ENCODE measurements around the gene MAT2A. TPM values are rescaled to one million over a fixed set of nuclear protein-coding genes. Genes with fewer than 3 reads are reported as not detected.

The MAT2A gene
- total RNA-seq, 1 experiment from 2014 or later: 250 TPM

GRCh38 chr2:85588645-85589044, 49.7 kb downstream of the MAT2A start:
- intact Hi-C loops (cut with micrococcal nuclease; ENCODE audit: unreplicated experiment): no loop called here
- no peak for DNase-seq
- Histone ChIP-seq H3K9me3 (no peaks in the 10 kb centered on the region), H3K27me3 (replicated peaks; ENCODE audit: control insufficient read depth, insufficient read depth, low read length) (no peaks in the 10 kb centered on the region), H3K4me3 (ENCODE audit: low read depth, low read length) (no peak overlapping the region), H3K4me1 (peaks cover 32% of the 10 kb centered on the region), H3K36me3 (ENCODE audit: control insufficient read depth, insufficient read depth, low read length) (no peaks in the 10 kb centered on the region)
- Mint-ChIP-seq H3K27ac (ENCODE audit: unreplicated experiment) (no peak overlapping the region), H3K4me1 (ENCODE audit: low read depth, unreplicated experiment) (peaks cover 46% of the 10 kb centered on the region), H3K36me3 (ENCODE audit: insufficient read depth, unreplicated experiment) (peaks cover 17% of the 10 kb centered on the region), H3K9me3 (ENCODE audit: unreplicated experiment) (no peaks in the 10 kb centered on the region), H3K4me3 (ENCODE audit: unreplicated experiment) (no peak overlapping the region), H3K27me3 (ENCODE audit: insufficient read depth, unreplicated experiment) (peaks cover 10% of the 10 kb centered on the region)
- no peak for TF ChIP-seq CTCF (IDR thresholded peaks at IDR 0.05; ENCODE audit: insufficient read depth in 1 of 2, low read depth in 1 of 2, low read length in 1 of 2, severe bottlenecking in 1 of 2, unreplicated experiment in 1 of 2)
- BruUV-seq (replicated peaks): no TSS peak
- ChIA-PET CTCF (no interaction called here), POLR2A (no interaction called here)

GRCh38 chr2:85589181-85589580, 50.2 kb downstream of the MAT2A start:
- ChIA-PET POLR2A (no interaction called here), CTCF (no interaction called here)
- no peaks in the 10 kb centered on the region for H3K9me3 ChIP-seq
- Mint-ChIP-seq H3K4me1 (ENCODE audit: low read depth, unreplicated experiment) (peaks cover 50% of the 10 kb centered on the region), H3K9me3 (ENCODE audit: unreplicated experiment) (no peaks in the 10 kb centered on the region), H3K27ac (ENCODE audit: unreplicated experiment) (no peak overlapping the region), H3K36me3 (ENCODE audit: insufficient read depth, unreplicated experiment) (peaks cover 17% of the 10 kb centered on the region), H3K27me3 (ENCODE audit: insufficient read depth, unreplicated experiment) (peaks cover 10% of the 10 kb centered on the region), H3K4me3 (ENCODE audit: unreplicated experiment) (no peak overlapping the region)
- BruUV-seq (replicated peaks): no TSS peak
- DNase-seq: no peak
- H3K27me3 ChIP-seq (replicated peaks; ENCODE audit: control insufficient read depth, insufficient read depth, low read length): no peaks in the 10 kb centered on the region
- no peak for TF ChIP-seq CTCF (IDR thresholded peaks at IDR 0.05; ENCODE audit: insufficient read depth in 1 of 2, low read depth in 1 of 2, low read length in 1 of 2, severe bottlenecking in 1 of 2, unreplicated experiment in 1 of 2)
- intact Hi-C loops (cut with micrococcal nuclease; ENCODE audit: unreplicated experiment): no loop called here
- H3K4me1 ChIP-seq: peaks cover 29% of the 10 kb centered on the region
- H3K4me3 ChIP-seq (ENCODE audit: low read depth, low read length): no peak overlapping the region
- no peaks in the 10 kb centered on the region for H3K36me3 ChIP-seq (ENCODE audit: control insufficient read depth, insufficient read depth, low read length)

GRCh38 chr2:85589982-85590791, 51.2 kb downstream of the MAT2A start:
- H3K36me3 Mint-ChIP-seq (ENCODE audit: insufficient read depth, unreplicated experiment): peaks cover 13% of the 10 kb centered on the region
- H3K27ac Mint-ChIP-seq (ENCODE audit: unreplicated experiment): peak overlapping the region; percentile 34
- ChIA-PET CTCF (interaction anchor here (0.6 to 1.0 kb wide), 2 partner anchors 38 kb away, joined by 3 read pairs; no protein-coding TSS in a partner anchor), POLR2A (interaction anchor here (0.8 to 1.4 kb wide), 3 partner anchors 15 to 38 kb away, joined by 3 read pairs; partner anchors contain the start of gene C2orf68)
- H3K36me3 ChIP-seq (ENCODE audit: control insufficient read depth, insufficient read depth, low read length): no peaks in the 10 kb centered on the region
- peaks cover 10% of the 10 kb centered on the region for H3K27me3 Mint-ChIP-seq (ENCODE audit: insufficient read depth, unreplicated experiment)
- BruUV-seq (replicated peaks): no TSS peak
- H3K9me3 ChIP-seq: no peaks in the 10 kb centered on the region
- TF ChIP-seq CTCF (IDR thresholded peaks at IDR 0.05; ENCODE audit: insufficient read depth in 1 of 2, low read depth in 1 of 2, low read length in 1 of 2, severe bottlenecking in 1 of 2, unreplicated experiment in 1 of 2): no peak
- DNase-seq: no peak
- H3K4me1 Mint-ChIP-seq (ENCODE audit: low read depth, unreplicated experiment): peaks cover 52% of the 10 kb centered on the region
- H3K9me3 Mint-ChIP-seq (ENCODE audit: unreplicated experiment): no peaks in the 10 kb centered on the region
- peaks cover 30% of the 10 kb centered on the region for H3K4me1 ChIP-seq
- H3K27me3 ChIP-seq (replicated peaks; ENCODE audit: control insufficient read depth, insufficient read depth, low read length): no peaks in the 10 kb centered on the region
- H3K4me3 Mint-ChIP-seq (ENCODE audit: unreplicated experiment): no peak overlapping the region
- intact Hi-C loops (cut with micrococcal nuclease; ENCODE audit: unreplicated experiment): no loop called here
- H3K4me3 ChIP-seq (ENCODE audit: low read depth, low read length): no peak overlapping the region

Data from Caco-2 (cell line).